ENCODE data around the gene RTTN. TPM values are rescaled to one million over a fixed set of nuclear protein-coding genes. Genes with fewer than 3 reads are reported as not detected.

RTTN gene
- total RNA-seq, 1 experiment from 2014 or later, result 16.9 TPM

DNA sequence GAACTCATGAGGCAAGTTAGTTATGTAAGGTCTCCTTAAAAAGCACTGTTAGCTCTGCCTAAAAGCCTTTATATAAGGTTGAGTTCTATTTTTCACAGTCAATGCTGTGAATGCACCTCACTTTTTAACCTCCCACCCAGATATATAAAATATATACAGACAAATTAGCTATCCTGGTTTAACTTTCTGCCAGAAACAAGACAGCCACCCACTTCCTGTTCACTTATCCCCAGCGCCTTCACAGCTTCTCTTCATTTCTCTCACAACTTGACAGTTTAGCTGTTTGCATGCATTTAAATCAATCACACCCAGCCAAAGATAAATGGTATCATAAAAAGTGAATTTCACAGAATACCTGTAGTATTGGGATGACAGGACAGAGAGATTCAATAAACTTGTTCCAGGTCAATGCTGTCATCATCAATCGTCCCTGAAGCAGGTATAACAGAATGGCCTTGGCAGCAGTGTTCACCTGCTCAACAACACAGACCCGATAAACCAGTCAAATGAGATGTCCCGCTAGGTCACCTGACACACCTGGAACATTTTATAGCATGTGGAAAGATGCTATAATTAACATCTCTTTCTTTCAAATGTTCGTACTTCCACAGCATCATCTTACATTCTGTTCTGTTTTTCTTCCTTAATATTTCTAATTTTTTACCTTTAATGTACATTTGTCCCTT, 55.7 kb downstream of the RTTN start:
- Histone ChIP-seq H3K27ac (ENCODE audit: low read length) (no peak overlapping the region), H3K4me1 (ENCODE audit: control insufficient read depth, insufficient read depth, low read length) (no peaks in the 10 kb centered on the region; the same call in 1 of the 2 replicates), H3K27me3 (ENCODE audit: control insufficient read depth, insufficient read depth, low read length) (no peaks in the 10 kb centered on the region), H3K36me3 (ENCODE audit: control insufficient read depth, insufficient read depth, low read length) (no peaks in the 10 kb centered on the region; the same call in 1 of the 2 replicates), H3K9me3 (ENCODE audit: control insufficient read depth, insufficient read depth, low read depth, low read length) (no peaks in the 10 kb centered on the region), H3K4me3 (ENCODE audit: low read depth in 2 of 2, low read length in 2 of 2) (no peak overlapping the region)
- ChIA-PET POLR2A (no interaction called here), CTCF (no interaction called here)
- DNase-seq (ENCODE audit: low read depth, low spot score) (no peak), ATAC-seq (no peak)
- in situ Hi-C loops (cut with HindIII; ENCODE audit: low pct_unique_long_range_greater_than_20kb, low sequenced_read_pairs), result no loop called here
- no TSS peak for BruUV-seq (replicated peaks)
- intact Hi-C loops (cut with micrococcal nuclease; ENCODE audit: unreplicated experiment), result no loop called here
- TF ChIP-seq, protein P1, sequence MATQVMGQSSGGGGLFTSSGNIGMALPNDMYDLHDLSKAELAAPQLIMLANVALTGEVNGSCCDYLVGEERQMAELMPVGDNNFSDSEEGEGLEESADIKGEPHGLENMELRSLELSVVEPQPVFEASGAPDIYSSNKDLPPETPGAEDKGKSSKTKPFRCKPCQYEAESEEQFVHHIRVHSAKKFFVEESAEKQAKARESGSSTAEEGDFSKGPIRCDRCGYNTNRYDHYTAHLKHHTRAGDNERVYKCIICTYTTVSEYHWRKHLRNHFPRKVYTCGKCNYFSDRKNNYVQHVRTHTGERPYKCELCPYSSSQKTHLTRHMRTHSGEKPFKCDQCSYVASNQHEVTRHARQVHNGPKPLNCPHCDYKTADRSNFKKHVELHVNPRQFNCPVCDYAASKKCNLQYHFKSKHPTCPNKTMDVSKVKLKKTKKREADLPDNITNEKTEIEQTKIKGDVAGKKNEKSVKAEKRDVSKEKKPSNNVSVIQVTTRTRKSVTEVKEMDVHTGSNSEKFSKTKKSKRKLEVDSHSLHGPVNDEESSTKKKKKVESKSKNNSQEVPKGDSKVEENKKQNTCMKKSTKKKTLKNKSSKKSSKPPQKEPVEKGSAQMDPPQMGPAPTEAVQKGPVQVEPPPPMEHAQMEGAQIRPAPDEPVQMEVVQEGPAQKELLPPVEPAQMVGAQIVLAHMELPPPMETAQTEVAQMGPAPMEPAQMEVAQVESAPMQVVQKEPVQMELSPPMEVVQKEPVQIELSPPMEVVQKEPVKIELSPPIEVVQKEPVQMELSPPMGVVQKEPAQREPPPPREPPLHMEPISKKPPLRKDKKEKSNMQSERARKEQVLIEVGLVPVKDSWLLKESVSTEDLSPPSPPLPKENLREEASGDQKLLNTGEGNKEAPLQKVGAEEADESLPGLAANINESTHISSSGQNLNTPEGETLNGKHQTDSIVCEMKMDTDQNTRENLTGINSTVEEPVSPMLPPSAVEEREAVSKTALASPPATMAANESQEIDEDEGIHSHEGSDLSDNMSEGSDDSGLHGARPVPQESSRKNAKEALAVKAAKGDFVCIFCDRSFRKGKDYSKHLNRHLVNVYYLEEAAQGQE (IDR thresholded peaks at IDR 0.05; ENCODE audit: insufficient read depth in 1 of 2, low read depth in 2 of 2, low read length in 1 of 2), result no peak
- TF ChIP-seq, protein P2, sequence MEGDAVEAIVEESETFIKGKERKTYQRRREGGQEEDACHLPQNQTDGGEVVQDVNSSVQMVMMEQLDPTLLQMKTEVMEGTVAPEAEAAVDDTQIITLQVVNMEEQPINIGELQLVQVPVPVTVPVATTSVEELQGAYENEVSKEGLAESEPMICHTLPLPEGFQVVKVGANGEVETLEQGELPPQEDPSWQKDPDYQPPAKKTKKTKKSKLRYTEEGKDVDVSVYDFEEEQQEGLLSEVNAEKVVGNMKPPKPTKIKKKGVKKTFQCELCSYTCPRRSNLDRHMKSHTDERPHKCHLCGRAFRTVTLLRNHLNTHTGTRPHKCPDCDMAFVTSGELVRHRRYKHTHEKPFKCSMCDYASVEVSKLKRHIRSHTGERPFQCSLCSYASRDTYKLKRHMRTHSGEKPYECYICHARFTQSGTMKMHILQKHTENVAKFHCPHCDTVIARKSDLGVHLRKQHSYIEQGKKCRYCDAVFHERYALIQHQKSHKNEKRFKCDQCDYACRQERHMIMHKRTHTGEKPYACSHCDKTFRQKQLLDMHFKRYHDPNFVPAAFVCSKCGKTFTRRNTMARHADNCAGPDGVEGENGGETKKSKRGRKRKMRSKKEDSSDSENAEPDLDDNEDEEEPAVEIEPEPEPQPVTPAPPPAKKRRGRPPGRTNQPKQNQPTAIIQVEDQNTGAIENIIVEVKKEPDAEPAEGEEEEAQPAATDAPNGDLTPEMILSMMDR (IDR thresholded peaks at IDR 0.05), result no peak
- no peak for TF ChIP-seq SIN3A (IDR thresholded peaks at IDR 0.05; ENCODE audit: borderline replicate concordance, insufficient read depth, low read depth, low read length)

DNA sequence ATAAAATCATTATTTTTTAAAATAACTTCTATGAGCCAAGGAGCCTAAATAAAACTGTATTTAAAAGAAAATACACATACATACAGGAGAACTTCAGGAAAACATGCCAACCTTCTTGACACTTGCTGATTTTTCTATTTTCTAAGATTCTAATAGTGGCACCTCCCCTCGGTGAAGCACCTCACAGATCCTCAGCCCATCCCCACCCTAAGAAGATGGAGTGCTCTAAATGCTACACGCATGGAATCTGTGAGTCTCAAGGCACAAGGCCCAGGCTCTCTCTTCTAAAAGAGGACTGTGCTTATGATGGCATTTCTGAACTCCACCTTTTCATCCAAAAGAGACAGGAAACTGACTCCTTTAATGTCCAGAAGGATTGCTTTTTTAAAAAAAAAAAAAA, 56.3 kb downstream of the RTTN start:
- in situ Hi-C loops (cut with HindIII; ENCODE audit: low pct_unique_long_range_greater_than_20kb, low sequenced_read_pairs) (no loop called here), intact Hi-C loops (cut with micrococcal nuclease; ENCODE audit: unreplicated experiment) (no loop called here)
- CTCF ChIA-PET, result no interaction called here
- H3K36me3 ChIP-seq (ENCODE audit: control insufficient read depth, insufficient read depth, low read length), result no peaks in the 10 kb centered on the region; the same call in 1 of the 2 replicates
- no TSS peak for BruUV-seq (replicated peaks)
- H3K4me3 ChIP-seq (ENCODE audit: low read depth in 2 of 2, low read length in 2 of 2), result no peak overlapping the region
- no peaks in the 10 kb centered on the region for H3K27me3 ChIP-seq (ENCODE audit: control insufficient read depth, insufficient read depth, low read length)
- no peak for DNase-seq (ENCODE audit: low read depth, low spot score)
- no peak for ATAC-seq
- H3K9me3 ChIP-seq (ENCODE audit: control insufficient read depth, insufficient read depth, low read depth, low read length), result no peaks in the 10 kb centered on the region
- POLR2A ChIA-PET, result no interaction called here
- TF ChIP-seq, protein P2 (IDR thresholded peaks at IDR 0.05), result no peak
- TF ChIP-seq POLR2AphosphoS5 (IDR thresholded peaks at IDR 0.05; ENCODE audit: low read depth, low read length), result no peak
- H3K27ac ChIP-seq (ENCODE audit: low read length), result no peak overlapping the region
- H3K4me1 ChIP-seq (ENCODE audit: control insufficient read depth, insufficient read depth, low read length), result no peaks in the 10 kb centered on the region; the same call in 1 of the 2 replicates
